Testis (tissue), 2 donors: ENCODE results near the gene SLAMF1.

Experiments used
- POLR2A ChIP-seq: fragments of 450-650 bp; IDR thresholded peaks from one replicate; pipeline ENCODE4 v1.6.1; 2017; ENCODE audit warnings: antibody characterized with exemption, mild to moderate bottlenecking, moderate library complexity
- TF ChIP-seq, protein P1 (sequence below), 3 experiments: fragments of 450-650 bp in 2 of 3; fragments of 200-600 bp in 1 of 3; sonication (generic) in 1 of 3; IDR thresholded peaks; one replicate each; pipeline ENCODE4 v1.5.1; 2016 to 2019; ENCODE audit warnings: antibody characterized with exemption in 3 of 3, mild to moderate bottlenecking in 2 of 3, moderate library complexity in 1 of 3

- TF ChIP-seq, protein P1, sequence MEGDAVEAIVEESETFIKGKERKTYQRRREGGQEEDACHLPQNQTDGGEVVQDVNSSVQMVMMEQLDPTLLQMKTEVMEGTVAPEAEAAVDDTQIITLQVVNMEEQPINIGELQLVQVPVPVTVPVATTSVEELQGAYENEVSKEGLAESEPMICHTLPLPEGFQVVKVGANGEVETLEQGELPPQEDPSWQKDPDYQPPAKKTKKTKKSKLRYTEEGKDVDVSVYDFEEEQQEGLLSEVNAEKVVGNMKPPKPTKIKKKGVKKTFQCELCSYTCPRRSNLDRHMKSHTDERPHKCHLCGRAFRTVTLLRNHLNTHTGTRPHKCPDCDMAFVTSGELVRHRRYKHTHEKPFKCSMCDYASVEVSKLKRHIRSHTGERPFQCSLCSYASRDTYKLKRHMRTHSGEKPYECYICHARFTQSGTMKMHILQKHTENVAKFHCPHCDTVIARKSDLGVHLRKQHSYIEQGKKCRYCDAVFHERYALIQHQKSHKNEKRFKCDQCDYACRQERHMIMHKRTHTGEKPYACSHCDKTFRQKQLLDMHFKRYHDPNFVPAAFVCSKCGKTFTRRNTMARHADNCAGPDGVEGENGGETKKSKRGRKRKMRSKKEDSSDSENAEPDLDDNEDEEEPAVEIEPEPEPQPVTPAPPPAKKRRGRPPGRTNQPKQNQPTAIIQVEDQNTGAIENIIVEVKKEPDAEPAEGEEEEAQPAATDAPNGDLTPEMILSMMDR (IDR thresholded peaks at IDR 0.05): no peak
- no peak for TF ChIP-seq POLR2A
These were observed 8.3 kb downstream of the SLAMF1 start for GRCh38 chr1:160638540-160638857.
